Fibroblast of gingiva (primary cell): ENCODE measurements around the gene SHB.

ENCODE experiments used
- DNase-seq: peaks from one replicate; pipeline ENCODE4 v3.0.0-alpha.2; 2011; ENCODE audit warnings: low read depth

SHB gene

DNA sequence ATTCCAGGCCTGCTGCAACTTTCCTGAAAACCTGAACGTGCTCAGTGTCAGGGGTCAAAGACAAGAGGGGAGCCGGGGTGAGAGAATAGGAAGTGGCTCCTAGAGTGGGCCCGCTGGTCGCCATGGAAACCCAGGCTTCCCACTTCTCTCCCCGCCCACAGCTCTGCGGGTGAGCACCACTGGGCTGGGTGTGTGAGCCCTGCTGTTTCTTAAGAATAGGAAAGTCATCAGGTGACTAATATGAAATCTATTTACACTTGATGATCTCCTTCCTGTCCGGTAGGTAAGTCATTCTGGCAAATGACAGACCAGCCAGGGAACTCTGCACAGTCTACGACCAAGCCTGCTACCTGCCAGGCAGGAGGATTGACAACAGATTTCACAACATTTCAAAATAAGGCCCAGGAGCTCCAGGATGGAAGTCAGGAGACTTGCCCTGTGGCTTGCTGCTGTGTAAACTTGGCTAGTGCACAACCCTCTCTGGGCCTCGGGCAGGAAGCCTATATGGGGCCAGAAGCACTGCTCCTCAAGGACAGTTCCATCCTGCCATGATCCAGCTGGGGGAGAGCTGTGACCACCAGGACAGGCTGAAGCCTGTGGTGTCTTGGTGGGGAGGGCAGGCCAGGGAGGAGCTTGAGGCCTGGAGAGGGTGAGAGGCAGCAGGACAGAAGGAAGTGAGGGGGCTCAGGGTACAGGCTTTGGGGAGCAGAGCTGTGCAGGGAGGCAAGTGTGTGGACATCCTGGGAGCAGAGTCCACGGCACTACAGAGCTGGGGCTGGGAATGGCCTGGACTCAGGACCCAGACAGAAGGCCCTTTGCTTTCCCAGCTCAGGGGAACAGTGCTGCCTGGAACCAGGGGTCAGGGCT is 60.6 kb downstream of the SHB start:
- peak; percentile 71 for DNase-seq

DNA sequence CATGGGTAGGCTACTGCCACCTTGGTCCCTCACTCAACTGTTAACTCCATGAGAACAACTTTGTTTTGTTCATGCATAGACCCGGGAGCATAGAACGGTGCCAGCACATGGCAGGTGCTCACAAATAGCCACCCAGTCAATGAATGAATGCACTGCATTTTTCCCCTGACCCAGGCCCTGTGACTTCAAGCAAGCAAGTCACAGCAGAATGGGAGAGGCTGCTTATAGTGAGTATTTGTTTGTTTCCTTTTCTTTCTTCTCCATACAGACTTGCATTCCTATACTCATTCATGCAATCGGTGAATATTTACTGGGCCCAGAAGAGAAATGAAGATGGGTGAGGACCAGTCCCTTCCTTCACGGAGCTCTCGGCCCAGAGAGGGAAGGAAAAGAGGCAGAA is 62.0 kb downstream of the SHB start:
- DNase-seq, result no peak

DNA sequence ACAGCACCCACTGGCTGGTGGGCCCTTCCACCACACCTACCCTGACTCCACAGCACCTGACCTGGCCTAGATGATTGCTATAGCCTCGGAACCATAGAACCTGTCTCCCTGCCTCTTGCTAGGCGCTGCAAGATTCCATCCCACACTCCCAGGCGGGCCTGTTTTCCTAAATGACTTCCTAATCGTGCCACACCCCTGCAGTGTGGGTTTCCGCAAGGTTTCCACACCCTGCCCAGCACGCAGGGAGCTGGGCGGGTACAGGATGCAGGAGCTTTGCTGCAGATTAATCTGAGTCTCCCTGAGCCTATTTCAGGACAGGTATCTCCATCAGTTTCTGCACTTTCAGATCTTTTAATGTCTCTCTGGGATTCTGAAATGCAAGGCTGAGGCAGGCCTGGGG is 62.9 kb downstream of the SHB start:
- DNase-seq, result no peak

DNA sequence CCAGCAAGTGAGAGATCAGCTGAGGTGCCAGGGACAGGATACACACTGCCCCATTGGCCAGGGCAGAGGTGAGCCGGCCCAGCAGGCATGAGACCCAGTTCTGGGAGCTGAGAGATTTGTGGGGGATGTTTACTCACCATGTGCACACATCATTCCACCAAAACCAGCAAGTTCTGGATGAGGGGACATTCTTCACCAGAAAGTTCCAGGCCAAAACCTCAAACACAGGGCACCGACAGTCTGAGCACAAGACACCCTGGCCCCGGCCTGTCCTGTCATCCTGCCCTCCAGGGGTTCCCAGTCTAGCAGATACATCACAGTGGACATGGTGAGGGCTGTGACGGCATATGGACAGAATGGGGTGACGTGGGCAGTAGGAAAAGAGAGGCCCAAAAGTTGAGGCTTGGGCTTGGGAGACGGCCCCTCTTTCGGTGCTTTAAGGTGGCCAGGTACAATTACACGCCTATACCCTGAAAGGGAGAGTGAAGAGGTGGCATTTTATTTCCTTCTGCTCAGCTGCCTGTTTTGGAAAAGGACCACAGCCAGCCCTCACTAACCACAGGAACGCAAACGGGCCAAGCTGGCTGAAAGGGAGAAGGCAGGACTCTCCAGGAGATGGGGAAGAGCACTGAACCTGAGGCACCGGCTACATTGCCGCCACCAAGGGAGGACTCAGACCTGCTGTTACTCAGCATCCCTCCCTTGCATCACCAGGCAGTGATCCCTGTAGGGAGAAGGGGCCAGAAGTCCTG is 64.0 kb downstream of the SHB start:
- DNase-seq, result peak; percentile 25

DNA sequence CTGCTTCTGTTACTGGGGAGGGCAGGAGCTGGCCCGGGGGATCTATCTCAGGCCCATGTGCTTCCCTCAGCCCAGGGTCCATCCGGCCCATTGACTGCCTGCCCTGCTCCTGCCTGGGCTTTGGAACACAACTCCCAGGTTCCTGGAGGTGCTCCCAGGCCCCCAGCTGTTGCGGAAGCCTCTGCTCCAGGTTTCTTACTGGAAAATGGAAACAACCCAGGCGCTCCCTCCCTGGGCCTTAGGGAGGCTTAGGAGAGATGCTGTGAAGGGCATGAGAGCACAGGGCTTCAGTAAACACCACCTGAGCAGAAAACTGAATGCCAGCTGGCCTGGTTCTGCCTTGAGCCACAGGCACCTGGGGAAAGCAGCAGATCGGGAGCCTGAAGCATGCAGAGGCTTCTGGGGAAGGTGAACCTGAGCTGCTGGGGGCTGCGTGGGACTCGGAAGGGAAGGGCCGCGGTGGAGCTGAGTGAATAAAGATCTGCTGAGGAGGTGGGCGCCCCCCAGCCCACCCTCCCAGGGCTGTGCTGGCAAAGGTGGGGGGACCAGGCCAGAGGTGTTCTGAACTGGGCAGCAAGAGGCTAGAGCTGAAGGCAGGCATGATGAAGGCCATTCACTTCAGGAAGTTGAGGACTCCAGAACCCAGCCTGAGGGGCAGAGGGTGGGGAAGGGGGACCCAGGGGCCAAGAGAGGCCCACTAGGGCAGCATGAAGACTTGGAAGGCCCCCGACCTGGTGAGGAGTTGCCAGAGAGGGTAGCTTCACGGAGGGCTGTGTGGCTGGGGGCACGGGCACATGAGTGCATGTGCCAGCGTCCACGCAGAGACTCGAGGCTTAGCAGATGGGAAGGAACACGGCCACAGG is 64.8 kb downstream of the SHB start:
- no peak for DNase-seq

DNA sequence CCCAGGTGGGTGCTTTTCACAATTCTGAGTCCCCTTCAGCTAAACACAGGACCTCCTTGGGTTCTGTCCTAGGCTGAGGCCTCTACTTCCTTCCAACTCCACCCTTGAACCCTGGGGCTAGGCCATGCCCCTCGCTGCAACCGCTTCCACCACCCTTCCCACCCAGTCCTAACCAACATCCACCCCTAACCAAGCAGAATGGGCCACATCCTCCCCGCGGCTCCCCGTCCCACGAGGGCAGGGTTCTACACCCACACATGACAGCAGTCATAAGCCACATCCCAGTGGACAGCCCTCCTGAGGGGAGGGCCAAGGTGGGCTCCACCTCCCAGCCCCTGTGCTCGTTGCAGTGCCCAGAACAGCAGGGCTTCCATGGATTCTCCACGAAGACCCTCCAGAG is 65.8 kb downstream of the SHB start:
- no peak for DNase-seq

DNA sequence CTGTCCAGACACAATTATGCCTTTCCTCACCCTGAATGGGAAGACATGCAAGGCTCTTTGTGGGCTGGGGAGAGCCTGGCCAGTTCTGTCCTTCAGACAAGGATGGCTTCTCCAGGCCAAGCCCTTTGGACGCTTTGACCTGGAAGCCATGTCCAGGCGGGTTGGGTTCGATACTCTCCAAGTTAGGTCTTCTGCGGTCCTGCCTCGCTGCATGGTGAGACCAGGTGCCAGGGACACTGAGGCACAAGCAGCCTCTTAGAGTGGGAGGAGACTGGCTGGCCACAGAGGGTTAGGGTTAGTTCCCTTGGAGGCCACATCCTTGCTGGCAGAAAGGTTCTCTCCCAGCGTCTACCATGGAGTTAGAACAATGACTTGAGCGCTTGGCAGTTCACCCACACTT is 67.6 kb downstream of the SHB start:
- DNase-seq, result no peak

DNA sequence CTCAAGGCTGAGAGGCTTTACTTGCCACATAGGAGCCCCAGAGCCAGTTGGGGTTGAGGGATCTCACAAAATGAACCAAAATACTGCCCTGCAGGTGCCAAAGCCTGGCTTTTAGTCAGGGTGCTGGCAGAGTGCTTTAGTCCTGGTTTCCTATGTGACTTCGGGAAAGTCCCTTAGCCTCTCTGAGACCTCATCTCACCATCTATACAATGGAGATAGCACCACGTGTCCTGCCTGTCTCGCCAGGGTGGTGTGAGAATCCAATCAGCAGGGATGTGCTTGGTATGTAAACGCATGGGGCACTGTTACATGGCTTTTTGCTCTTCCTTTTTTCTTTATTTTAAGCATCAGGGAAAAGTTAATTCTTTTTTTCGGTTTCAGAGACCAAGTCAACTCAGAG is 68.3 kb downstream of the SHB start:
- no peak for DNase-seq

DNA sequence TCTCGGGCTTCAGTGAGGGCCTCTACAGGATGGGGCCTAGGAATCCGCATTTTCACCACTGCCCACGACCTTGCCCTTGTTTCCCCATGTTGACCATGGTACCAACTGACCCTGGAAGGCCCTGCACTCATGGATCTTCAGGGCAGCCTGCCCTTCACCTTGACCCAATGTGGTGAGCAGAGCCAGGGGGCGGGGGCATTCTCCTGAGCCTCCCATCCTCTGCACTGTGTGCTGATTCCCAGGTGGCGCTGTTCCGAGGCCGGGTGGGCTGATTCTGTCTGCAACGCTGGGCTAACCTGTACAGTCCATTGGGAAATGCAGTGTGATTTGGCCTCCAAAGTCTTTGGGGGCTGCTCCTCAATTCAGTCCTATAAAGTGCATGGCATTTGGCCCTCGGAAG is 68.7 kb downstream of the SHB start:
- DNase-seq, result no peak

DNA sequence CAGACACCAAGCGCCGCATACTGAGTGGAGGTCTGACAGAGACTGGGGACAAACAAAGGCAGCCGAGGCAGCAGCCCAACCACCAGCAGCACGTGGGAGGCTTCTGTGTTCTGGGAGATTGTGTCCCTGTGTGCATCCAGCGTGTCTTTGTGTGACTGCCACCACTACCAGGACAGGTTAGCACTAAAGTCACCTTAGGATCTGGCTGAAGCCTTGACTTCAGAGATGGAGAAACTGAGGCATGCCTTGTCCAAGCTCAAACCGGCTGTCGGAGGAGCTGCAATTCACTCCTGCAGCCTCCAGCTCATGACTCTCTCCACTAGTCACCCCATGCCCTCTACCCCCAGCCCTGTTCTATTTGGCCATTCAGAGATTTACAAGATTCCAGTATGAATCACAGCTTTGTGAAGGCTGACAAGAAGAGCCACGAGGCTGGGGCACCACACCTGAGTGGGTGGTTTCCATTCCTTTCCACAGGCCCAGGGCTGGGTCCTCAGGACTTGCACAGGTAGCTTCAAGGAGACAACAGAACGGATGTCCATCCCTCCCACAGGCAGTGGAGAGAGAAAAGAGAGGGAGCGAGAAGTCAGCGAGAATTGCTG is 69.3 kb downstream of the SHB start:
- no peak for DNase-seq

DNA sequence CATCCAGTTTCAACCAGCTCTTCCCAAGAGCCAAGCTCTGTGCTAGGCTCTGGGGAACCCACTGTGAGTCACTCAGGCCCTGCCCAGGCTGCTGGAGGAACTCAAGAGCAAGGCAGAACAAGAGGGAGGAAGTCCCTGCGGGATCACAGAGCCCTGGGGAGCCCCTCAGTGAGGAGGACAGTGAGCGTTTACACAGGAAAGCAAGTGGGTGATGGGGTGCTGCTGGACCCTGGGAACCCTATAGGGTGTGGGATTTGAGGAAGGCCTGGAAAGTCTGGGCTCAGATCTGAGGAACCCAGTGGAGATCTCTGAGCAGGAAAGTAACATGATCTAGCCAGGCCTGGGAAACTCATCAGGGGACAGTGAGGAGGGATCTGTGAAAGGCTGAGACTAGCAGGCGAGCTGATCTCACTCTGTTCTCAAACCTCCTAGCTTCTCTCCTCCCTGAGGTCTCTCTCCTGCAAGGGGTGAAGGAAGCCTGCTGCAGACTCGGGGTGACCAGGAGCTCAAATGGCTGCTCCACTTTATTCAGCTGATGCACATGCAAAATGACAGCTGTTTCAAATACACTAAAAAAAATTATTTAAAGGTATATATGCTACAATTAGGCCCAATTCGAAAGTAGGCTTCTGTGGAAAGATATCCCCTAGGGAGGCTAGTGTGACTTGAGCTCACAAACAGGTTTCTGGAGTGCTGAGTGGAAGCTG is 70.0 kb downstream of the SHB start:
- peak; percentile 22 for DNase-seq

DNA sequence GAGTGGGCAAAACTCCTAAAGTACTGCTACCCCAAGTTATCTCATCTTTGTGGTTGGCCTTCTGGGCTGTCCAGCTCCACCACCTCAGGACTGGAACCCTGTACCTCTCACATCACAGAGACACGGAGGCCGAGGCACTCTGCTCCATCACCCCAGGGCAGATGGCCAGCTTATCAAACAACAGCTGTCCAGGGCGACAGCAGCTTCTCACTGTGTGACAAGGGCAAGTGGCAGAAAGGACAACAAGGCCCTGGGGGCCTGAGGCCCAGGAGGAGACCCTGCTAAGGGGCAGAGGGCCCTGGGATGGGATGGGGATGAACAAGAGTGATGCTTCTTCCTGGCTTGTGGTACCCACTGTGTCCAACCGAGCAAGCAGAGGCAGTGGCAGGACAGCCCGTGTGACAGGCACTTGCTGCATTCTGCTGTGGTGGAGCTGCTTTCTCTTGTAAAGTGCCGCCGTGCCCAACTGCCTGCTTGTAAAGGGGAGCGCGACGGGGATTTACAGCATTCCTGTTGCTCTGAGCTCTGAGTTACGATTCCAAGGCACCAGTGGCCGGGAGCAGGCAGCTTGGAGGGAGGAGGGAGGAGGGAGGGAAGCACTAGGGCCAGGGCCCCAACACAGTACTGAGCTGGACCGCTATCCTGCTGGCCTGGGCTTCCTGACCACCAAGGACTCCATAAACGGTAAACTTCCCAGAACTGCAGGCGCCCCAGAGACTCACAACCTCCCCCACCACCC is 71.2 kb downstream of the SHB start:
- no peak for DNase-seq

DNA sequence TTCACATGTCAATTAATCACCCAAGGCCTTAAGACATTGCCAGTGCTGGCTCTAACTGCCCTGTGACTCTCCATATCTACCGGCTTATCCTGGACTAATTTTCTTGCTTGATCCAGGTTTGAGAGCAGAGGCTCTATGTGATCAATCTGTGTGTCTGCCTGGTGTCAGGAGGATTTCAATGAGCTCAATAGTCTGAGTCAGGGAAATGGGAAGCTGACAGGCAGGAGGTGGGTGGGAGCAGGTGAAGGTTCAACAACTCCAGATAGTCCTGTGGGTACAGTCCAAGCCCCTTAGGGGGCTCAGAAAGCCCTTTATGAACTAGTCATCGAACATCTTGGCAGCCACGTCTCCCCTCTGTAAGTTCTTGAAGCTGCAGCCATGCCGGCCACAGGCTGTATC is 72.2 kb downstream of the SHB start:
- no peak for DNase-seq

DNA sequence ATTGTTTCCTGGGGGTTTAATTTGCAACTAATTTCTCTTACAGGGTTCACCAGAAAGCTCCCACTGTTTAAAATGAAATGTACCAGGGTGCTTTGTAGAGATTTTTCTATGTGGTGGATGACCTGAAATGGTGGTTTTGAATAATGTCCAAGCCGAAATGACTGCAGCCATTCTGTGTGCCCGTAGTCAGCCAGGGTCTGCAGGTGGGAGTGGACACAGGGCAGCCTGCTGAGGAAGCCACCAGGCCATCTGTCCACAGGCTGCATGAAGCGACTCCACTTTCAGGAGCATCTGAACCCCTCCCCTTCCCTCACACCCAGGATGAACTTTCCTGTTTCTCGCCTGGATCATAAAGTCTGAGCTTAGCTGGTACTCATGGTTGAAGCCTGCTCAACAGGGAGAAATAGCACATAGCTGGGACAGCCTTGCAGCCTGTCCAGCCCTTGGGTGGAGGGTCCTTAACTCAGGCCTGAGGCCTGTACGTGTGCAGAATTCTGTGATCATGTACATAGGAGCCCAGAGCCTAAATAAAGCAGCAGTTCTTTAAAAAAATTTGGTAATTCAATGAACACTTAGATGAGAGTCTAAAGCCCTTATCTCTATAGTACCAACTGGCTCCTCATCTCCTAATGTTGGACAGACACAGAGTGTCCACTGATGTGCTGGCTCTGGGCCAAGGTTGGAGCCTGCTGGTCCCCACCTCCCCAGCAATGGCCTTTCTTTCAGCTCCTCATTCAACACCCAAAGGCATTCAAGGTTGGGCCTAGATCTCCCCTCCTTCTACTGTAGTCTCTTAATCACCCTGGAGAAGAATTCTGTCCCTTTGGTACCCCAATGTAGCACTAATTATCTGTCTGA is 72.8 kb downstream of the SHB start:
- no peak for DNase-seq

DNA sequence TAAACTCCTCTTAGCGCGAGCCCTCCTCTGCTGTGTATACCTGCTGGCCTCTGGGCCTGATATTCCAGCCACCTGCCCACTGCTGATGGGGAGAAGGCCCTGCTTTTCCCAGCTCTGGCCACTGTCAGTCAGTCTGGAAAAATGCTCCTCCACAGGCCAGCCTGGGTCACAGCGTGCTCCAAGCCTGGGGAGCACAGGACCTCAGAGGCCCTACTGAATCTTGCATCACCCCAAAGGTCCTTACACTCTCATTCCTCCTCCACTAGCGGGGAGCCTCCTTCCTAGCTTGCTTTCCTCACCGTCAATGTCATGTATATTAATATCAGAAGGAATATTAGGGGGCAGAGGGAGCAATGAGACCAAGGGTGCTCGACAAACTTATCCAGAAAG is 73.7 kb downstream of the SHB start:
- DNase-seq, result no peak

DNA sequence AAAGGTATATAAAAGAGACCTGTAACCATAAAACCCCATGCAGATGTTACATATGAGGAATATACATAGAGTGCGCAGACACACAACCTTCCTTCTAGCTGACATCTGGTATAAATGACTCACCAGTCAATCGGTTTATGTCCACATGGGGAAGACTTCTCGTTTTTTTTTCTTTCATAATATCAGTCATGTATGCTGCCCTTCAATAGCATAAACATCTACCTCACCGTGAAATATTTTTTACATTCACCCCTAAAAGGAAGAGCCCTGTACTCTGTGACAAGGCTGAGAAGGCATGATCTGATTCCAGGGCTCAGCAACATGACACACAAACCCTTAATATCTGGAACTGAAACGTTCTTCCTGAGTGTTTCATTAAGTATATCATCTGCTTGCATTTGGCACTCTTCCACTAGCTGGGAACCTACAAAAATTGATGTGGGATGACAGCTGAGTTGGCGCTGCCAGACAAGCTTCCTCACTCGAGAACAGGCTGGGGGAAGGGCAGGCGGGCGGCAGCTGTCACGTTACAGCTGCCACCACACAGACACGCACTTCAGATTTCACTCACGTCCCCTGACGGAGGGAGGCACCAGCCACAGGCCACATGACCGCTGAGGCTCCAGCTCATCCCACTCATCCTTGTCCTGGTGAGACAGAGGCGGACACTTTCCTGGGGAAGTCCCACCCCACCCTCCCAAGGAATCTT is 74.2 kb downstream of the SHB start:
- peak; percentile 49 for DNase-seq

DNA sequence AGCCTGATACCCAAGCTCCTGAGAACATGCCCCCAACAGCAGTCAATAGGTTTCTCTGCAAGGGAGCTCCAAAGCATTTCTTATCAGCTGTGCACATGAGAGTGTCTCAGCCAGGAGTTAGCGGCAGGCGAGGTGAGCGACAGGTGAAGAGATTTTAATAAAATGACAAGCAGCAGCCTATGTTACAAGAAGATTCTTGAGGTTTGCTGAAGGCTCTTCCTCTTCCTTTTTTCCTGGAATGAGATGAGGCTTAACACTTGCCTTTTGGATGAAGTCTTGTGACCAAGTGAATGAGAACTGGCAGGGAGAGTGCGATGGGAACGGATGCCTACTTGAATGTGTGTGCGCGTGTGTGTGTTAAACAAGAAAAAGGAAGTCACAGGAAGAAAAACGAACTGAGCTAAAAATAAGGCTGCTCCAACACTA is 76.1 kb downstream of the SHB start:
- no peak for DNase-seq

DNA sequence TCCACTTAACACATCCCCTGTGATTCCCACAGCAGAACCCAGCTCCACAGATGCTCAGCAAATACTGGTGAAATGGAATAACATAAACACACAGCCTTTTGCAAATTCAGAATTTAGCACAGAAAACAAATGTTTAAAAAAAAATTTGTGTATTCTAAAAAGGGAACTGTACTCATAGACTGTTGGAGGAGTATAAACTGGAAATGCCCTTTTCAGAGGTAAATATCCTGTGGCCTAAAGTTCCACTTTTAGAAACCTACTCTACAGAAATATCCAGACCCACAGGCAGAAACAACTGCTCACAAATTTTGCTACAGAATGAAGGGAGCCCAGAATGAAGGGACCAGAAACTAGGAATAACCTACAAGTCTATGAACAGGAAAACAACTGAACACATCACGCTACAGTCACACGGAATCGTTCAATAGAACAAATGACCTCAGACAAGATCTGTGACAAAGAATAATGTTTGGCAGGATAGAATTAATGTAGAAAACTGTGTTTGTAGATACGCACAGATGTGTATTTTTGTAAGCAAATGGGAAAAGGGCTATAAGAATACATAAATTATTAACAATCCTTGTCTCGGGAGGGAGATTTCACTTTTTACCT is 78.5 kb downstream of the SHB start:
- DNase-seq, result no peak

DNA sequence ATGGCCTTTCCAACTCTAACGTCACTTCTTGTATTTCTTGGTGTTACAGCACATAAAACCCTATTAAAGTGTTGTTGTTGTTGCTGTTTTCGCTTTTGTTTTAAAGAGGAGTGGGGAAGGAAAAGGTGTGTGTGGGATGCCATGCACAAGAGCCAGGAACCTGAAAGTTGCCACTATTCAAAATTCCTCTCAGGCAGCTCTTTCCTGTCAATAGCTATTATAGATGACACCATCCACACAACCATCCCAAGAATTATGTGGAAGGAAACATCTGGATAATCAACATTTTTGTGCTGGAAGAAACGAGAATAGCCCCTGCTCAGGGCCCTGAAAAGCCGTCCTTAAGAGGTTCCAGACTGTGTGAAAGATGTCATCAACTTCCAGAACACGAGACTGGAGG is 79.3 kb downstream of the SHB start:
- no peak for DNase-seq
